SHP77 treated with DMSO at 0.1 percent for 48 hours (cell line): ENCODE measurements around the gene GNB5.
"Not testable (repeated sequence)": the region's sequence is repeated elsewhere in the genome, so short reads cannot be mapped to it uniquely, and the experiment has no call there.

Experiments used
- DNase-seq: peaks from one replicate; lab custom pipeline; 2025; lab: John Stamatoyannopoulos, UW

The GNB5 gene

DNA sequence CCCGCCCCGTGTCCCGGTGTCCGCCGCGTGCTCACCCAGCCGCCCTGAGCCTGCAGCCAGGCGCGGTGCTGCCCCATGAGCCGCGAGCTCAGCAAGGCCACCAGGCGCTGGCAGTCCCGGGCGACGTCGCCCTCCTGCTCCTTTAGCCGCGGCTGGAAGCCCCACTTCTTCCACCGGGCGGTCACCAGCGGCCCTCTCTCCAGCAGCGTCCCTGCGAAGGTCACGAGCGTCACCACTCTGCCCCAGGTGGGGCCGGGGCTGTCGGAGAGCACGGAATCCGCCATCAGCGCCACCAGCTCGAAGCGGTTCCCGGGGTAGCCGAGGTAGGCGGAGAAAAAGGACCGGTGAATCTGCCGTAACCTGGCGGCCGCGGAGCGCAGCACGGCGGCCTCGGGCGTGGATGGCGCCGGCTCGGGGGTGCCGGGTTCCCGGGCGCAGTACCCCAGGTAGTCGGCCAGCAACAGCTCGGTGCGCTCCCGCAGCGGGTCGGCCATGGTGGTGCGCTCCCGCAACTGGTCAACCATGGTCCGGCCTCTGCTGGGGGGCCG, 78.9 kb downstream of the GNB5 start:
- DNase-seq, result no peak

DNA sequence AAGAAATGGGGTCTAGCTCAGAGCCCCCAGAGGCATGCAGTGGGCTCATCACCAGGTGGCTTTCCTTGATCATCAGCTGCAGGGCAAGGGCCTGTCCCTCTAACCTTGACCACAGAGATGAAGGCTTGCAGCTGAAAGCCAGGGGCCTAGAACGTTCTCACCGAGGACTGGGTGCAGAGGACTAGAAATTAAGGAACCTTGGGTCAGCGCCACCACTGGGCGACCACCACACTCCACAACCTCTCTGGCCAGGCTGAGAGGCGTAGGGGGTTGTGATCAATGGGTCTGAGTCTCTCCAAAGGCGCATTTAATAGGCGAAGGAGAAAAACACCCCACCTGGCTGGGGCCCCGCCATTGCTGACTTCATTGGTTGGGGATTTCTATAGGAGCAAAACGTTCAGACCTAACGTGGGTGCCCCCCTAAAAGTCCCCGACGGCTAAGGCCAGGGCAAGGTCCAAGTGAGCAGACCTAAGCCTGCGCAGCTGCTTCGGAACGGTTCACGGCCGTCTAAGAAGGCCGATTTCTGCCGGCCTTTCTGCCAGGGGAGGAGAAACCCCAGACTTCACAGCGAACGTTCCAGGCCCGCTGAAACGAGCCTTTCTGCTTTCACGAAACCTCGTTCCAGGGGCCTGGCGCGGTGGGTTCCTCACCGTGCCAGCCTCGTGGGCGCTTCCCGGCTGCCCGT, 79.5 kb downstream of the GNB5 start:
- no peak for DNase-seq

DNA sequence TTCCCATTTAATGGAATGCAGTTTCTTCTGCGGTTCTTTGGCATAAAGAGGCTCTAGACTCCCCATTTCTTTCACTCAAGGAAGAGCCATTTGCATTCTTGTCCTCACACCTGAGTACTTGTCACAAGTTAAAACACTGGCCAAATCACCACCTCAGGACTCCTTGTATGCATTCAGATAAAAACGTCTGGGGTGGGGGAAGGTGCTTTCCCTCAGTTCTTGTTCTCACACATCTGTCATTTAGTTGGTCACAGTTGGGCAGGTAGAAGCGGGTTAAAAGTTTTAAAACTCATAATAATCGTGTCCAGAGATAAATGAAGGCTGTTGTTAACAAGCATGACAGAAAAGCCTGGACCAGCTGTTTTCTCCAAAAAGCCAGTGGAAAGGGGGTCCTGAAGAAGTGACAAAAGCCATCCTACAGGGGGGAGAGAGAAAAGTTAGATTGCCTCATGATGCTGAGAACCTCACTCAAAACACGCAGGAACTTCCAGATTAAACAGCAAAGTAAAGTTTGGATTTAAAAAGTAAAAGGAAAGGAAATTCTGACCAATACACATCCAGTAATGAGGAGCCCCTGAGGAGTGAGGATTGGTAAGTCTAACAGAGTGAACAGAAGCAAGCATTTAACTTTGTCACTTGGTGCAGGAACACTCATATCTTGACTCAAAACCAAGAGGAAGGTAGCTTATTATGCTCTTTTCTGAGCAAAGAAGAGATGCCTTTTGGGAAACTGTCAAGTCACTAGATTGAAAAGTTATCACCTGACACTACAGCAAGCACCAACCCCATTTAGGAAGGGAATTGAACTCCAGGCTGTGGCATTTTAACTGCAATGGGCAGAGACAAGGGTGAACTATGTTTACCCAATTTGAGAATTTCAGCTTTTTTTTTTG, 81.4 kb downstream of the GNB5 start:
- no peak for DNase-seq

DNA sequence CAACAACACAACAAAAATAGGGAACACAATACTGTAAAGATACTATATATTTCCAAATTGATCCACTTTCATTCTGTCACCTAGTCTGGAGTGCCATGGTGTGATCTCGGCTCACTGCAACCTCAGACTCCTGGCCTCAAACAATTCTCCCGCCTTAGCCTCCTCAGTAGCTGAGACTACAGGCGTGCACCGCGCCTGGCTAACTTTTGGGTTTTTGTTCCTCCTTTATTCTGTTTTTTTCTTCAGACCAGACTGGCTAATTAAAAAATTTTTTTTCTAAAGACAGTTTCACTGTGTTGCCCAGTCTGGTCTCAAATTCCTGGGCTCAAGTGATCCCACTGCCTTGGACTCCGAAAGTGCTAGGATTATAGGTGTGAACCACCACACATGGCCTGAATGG, 84.0 kb downstream of the GNB5 start:
- no peak for DNase-seq

- DNase-seq, result no peak
Observed at GRCh38 chr15:52106641-52107040, 84.6 kb downstream of the GNB5 start.

GRCh38 chr15:52105846-52106245, 85.3 kb downstream of the GNB5 start:
- DNase-seq, result no peak

DNA sequence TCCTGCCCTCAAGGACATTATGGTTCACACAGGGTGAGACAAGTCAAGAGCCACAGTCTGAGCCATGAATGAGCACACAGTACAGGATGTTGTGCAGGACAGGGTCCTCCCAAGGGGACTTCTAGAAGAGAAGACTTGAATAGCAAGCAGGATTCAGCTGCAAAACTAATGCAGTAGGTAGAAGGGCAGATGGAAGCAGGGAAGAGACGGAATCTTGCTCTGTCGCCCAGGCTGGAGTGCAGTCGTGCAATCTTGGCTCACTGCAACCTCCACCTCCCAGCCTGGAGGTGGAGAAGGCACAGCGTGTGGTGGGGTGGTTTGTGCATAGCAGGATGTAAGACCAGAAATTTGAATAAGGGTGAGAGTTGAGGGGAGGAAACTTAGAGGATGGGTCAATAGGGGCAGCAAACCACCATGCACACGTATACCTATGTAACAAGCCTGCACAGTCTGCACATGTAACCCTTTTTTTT, 86.6 kb downstream of the GNB5 start:
- DNase-seq, result no peak

DNA sequence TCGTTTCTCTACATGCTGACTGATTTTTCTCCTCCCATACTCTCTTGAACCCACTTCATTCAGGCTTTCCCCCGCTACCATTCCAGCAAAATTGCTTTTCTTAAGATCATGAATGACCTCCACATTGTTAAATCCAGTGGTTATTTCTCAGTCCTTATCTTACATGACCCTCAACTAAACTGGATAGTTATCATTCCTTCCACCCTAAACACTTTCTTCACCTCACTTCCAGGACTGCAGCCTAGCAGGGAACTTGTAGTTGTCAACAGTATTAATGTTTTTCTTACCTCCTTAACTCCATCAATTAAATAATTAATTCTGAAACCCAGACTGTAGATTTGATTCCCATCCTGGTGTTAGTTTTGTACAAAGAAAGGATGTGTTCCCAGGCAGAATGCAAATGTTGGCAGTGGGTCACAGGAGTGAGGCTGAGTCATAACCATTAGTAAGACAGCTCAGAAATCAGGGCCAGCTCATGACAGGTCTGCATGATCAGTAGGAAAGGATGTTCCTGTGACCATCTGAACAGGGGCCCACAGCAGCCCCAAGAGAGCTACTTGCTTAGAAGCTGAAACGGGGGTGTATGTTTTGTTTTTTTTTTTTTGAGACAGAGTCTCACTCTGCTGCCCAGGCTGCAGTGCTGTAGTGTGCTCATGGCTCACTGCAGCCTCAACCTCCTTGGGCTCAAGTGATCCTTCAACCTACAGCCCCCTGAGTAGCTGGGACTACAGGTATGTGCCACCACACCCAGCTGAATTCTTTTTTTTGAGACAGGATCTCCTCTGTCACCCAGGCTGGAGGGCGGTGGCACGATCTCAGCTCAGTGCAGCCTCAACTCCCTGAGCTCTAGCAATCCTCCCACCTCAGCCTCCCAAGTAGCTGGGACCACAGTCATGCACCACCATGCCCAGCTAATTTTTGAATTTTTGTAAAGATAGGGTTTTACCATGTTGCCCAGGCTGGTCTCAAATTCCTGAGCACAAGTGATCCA, 87.7 kb downstream of the GNB5 start:
- DNase-seq, result no peak

GRCh38 chr15:52102463-52102862, 88.7 kb downstream of the GNB5 start:
- DNase-seq, result no peak

- DNase-seq, result no peak
Observed at GRCh38 chr15:52101542-52102323, 89.5 kb downstream of the GNB5 start.

DNA sequence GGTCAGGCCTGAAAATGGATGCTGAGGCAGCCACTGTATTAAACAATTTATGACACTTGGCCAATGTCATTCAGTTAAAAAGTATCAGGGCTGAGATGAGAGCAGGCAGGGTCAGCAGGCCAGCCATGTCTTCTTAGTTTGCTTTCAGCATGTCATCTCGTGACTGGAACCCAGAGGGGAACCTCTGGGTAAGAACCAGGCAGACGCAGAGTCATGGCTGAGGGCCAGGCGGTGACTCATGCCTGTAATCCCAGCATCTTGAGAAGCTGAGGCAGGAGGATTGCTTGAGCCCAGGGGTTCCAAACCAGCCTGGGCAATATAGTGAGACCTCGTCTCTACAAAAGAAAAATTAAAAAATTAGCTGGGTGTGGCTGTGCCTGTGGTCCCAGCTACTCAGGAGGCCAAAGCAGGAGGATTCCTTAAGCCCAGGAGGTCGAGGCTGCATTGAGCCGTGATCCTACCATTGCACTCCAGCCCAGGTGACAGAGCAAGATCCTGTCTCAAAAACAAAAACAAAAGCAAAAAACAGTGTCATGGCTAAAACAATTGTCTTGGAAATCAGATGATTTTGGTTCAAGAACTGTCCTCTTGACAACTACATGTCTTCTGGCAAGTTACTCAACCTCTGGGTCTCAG, 90.3 kb downstream of the GNB5 start:
- DNase-seq, result peak; percentile 2

DNA sequence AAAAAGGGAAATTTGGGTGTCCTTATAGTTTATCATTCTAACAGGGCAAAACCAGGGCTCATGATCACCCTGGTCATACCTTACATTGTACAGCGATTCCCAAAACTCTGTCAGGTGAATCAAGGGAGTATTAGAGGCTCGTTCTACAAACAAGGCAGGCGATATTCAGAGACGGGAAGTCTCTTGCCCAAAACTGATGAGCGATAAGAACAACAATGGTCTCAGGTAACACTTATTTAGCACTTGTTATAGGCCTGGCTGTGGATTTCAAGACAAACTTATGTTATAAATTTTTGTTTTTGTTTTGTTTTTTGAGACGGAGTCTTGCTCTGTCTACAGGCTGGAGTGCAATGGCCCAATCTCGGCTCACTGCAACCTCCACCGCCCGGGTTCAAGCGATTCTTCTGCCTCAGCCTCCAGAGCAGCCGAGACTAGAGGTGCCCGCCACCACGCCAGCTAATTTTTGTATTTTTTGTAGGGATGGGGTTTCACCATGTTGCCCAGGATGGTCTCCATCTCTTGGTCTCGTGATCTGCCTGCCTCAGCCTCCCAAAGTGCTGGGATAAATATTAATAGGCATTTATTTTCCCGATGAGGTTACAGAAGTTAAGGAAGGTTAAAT, 91.4 kb downstream of the GNB5 start:
- DNase-seq, result no peak

DNA sequence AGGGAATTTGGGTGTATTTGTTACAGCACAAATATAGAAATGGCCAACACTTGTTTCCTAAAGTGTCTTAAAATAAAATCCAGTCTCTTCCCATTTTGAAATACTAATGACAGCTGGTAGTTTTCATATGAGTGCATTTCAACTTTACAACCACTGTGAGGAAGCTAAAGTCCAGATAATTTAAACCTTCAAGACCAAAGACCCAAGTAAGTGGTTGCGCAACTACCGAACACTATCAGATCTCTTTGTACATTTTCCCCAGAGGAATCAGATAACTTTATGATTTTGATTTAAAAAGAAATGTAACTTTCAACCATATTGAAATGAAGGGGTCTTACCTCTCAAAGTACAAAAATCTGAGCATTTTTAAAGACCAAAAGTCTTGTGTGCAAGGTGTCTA, 92.9 kb downstream of the GNB5 start:
- DNase-seq, result no peak

GRCh38 chr15:52097180-52097579, 94.0 kb downstream of the GNB5 start:
- no peak for DNase-seq

- DNase-seq, result not testable (repeated sequence)
Observed at GRCh38 chr15:52096536-52096935, 94.7 kb downstream of the GNB5 start.

- no peak for DNase-seq
Observed at GRCh38 chr15:52095597-52096262, 95.5 kb downstream of the GNB5 start.

DNA sequence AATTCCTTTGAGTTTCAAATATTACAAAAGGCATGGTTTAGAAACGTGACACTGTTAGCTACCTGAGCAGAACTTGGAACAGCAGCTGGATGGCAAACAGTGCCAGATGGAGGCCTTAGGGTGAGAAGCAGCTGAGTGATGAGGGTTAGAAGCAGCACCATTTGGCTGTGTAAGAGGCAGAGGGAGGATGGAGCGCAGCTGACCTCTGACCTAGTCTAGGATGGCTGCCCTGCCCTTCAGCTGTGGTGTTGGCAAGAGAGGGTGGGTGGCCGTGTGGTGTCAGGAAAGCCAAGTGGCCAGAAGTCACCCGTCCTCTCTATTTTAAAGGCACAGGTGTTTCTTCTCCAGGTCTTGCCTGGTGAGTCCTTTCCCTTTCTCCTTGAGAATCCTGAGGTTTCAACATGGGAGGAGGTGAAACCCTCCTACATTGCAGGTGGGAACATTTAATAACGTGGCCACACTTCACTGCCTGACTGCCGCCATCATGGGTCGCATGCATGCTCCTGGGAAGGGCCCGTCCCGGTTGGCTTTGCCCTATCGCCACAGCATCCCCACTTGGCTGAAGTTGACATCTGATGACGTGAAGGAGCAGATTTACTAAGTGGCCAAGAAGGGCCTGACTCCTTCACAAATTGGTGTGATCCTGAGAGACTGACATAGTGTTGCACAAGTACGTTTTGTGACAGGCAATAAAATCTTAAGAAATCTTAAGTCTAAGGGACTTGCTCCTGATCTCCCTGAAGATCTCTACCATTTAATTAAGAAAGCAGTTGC, 96.2 kb downstream of the GNB5 start:
- DNase-seq, result no peak
